Calu3 (cell line): ENCODE data around the gene RTL10. TPM values are rescaled to one million over a fixed set of nuclear protein-coding genes. Genes with fewer than 3 reads are reported as not detected.

Experiments used
- BruUV-seq: library from RNA; stranded (reverse); fragments of 400-500 nt; replicated peaks from 2 replicates; lab custom pipeline; 2021; lab: Mats Ljungman, UMichigan
- CTCF ChIA-PET: fragments of 300-600 bp; sonication (Branson Sonifier 250); formaldehyde crosslinking; loops from one replicate; lab custom pipeline; 2022; ENCODE audit warnings: antibody characterized with exemption; lab: Charles Lee
- DNase-seq: peaks from one replicate; pipeline ENCODE4 v3.0.0; 2022
- H3K27ac Mint-ChIP-seq: one replicate; pipeline ENCODE4 v1.8.0; 2022; ENCODE audit warnings: mixed read lengths; ENCODE audit not compliant: unreplicated experiment
- H3K27me3 Mint-ChIP-seq: one replicate; pipeline ENCODE4 v1.8.0; 2022; ENCODE audit warnings: mixed read lengths; ENCODE audit not compliant: unreplicated experiment
- H3K36me3 Mint-ChIP-seq: one replicate; pipeline ENCODE4 v1.8.0; 2022; ENCODE audit warnings: mild to moderate bottlenecking, moderate library complexity, mixed read lengths; ENCODE audit not compliant: insufficient read depth, unreplicated experiment
- H3K4me1 Mint-ChIP-seq: one replicate; pipeline ENCODE4 v1.8.0; 2022; ENCODE audit warnings: mild to moderate bottlenecking, low read depth, mixed read lengths; ENCODE audit not compliant: unreplicated experiment
- H3K4me3 Mint-ChIP-seq: one replicate; pipeline ENCODE4 v1.8.0; 2022; ENCODE audit warnings: mild to moderate bottlenecking, low read depth, moderate library complexity, mixed read lengths; ENCODE audit not compliant: unreplicated experiment
- H3K9me3 Mint-ChIP-seq: one replicate; pipeline ENCODE4 v1.8.0; 2022; ENCODE audit warnings: low read depth, mixed read lengths; ENCODE audit not compliant: unreplicated experiment
- intact Hi-C: fragments of 100-400 bp; cut with micrococcal nuclease; formaldehyde crosslinking; loops from one replicate; pipeline ENCODE4 v1.10.0; 2022; ENCODE audit not compliant: unreplicated experiment
- total RNA-seq: library from RNA; stranded (reverse); gene quantifications from 2 replicates; pipeline ENCODE4 v1.2.3, GENCODE V29; 2022
- TF ChIP-seq, protein P1 (sequence below): fragments of 200-600 bp; IDR thresholded peaks from one replicate; pipeline ENCODE4 v1.8.0; 2022; ENCODE audit warnings: antibody characterized with exemption; ENCODE audit not compliant: unreplicated experiment

The RTL10 gene
- total RNA-seq, 1 experiment from 2014 or later: 26.2 TPM

DNA sequence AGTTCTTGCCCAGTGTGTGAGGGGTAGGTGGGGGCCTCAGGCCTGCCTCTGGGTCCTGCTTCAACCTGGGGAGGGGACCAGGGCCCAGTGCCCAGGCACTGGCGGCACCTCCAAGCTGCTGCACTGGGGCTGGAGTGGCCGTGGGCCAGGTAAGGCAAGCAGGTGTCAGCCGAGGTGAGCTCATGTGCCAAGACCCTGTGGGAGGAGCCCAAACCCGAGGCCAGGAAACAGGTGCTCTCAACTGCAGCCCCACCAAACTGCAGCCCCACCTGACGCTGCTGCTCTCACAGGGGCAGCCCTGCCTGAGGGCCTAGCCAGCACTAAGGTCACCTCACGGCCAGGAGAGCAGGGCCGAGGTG lies 18.1 kb upstream of the RTL10 start:
- Mint-ChIP-seq H3K36me3 (peaks cover 4% of the 10 kb centered on the region), H3K27ac (no peak overlapping the region), H3K9me3 (no peaks in the 10 kb centered on the region), H3K27me3 (no peaks in the 10 kb centered on the region), H3K4me3 (no peak overlapping the region), H3K4me1 (no peaks in the 10 kb centered on the region)
- BruUV-seq: no TSS peak
- intact Hi-C loops: no loop called here
- DNase-seq: no peak
- CTCF ChIA-PET: no interaction called here
- TF ChIP-seq, protein P1, sequence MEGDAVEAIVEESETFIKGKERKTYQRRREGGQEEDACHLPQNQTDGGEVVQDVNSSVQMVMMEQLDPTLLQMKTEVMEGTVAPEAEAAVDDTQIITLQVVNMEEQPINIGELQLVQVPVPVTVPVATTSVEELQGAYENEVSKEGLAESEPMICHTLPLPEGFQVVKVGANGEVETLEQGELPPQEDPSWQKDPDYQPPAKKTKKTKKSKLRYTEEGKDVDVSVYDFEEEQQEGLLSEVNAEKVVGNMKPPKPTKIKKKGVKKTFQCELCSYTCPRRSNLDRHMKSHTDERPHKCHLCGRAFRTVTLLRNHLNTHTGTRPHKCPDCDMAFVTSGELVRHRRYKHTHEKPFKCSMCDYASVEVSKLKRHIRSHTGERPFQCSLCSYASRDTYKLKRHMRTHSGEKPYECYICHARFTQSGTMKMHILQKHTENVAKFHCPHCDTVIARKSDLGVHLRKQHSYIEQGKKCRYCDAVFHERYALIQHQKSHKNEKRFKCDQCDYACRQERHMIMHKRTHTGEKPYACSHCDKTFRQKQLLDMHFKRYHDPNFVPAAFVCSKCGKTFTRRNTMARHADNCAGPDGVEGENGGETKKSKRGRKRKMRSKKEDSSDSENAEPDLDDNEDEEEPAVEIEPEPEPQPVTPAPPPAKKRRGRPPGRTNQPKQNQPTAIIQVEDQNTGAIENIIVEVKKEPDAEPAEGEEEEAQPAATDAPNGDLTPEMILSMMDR: no peak

DNA sequence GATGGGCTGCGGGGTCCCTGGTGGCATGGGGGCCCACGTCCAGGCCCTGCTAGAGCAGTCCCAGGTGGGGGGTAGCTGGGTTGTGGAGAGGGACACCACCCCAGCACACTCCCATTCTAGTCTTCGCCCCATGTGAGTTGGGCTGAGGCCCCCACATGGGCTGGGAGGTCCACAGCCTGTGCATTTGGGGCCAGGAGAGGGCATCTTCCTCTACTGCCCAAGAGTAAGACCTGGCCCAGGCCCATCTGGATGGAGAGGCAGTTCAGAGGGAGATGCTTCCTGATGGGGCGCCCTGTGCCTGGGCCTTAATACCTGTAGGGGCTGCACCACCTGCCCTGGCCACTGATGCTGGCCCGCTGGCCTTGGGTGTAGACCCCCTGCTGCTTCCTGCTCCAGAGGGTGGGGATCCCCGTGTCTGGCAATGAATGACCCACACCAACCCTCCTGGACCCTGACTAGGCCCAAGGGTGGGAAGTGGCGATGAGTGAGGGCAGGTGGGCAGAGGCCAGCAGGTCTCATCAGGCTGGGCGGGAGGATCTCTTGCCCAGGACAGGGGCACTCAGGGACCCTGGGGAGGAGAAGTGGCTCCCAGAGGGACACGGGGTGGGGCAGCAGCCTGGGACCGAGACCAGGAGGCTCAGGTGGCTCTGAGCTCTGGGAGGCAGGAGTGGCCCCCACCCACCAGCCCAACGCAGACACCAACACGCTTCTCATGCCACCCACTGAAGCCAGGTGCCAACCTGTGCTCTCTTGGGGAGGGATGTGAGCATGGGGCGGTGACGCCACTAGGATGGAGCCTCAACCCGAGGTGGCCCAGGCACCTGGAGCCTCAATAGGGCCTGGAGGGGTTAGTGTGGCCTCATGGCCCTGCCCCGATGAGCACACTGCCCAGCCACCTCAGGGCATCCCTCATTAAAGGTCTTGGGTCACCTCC lies 17.4 kb upstream of the RTL10 start:
- H3K4me3 Mint-ChIP-seq: no peak overlapping the region
- TF ChIP-seq, protein P1: no peak
- no TSS peak for BruUV-seq

DNA sequence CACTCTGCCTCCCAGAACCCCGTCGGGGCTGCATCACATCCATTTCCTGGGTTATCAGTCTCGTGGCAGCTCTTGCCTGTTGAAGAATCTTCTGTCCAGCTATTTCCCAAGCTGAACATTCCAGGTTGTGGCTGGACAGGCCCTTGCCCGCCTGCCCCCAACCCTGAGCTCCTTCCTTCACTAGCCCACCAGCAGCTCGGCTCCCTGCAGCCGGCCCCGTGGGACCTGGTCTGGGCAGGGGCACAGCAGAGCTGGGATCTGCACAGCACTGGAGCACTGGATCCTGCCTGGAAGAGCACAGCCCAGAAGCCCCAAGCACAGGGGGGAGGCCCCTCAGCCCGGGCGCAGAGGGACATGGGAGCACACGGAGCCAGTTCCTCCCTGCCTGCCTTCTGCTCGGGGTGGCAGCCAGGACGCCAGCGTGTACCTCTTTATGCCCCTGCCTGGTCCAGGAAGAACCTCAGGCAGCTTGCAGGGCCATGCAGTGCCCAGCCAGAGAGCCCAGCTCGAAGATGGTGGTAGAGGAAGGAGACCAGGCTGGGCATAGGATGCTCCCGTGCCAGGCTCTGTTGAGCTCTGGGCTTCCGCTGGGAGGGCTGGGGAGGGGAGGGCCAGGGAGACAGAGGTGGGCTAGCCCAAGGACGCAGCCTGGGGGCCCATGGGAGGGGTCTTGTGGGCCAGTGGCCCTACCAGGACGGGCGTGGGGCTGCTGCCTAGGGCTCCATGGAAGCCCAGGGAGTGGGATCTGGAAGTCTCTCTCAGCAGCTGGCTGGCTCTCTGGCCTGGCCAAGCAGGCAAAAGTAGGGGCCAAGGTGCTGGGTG lies 16.6 kb upstream of the RTL10 start:
- BruUV-seq: no TSS peak
- TF ChIP-seq, protein P1: no peak
- no peaks in the 10 kb centered on the region for H3K27me3 Mint-ChIP-seq
- no peak overlapping the region for H3K4me3 Mint-ChIP-seq
- H3K9me3 Mint-ChIP-seq: no peaks in the 10 kb centered on the region
- intact Hi-C loops: no loop called here
- DNase-seq: no peak
- H3K36me3 Mint-ChIP-seq: peaks cover 4% of the 10 kb centered on the region
- no peaks in the 10 kb centered on the region for H3K4me1 Mint-ChIP-seq
- no peak overlapping the region for H3K27ac Mint-ChIP-seq
- CTCF ChIA-PET: interaction anchor here (0.6 kb wide), 1 partner anchor 24 kb away, joined by 7 read pairs; no protein-coding TSS in a partner anchor

More for the DNA sequence above, 17.4 kb upstream of the RTL10 start:
- Mint-ChIP-seq H3K4me1 (no peaks in the 10 kb centered on the region), H3K27me3 (no peaks in the 10 kb centered on the region), H3K9me3 (no peaks in the 10 kb centered on the region), H3K36me3 (peaks cover 4% of the 10 kb centered on the region), H3K27ac (no peak overlapping the region)
- intact Hi-C loops: no loop called here
- CTCF ChIA-PET: no interaction called here
- no peak for DNase-seq

DNA sequence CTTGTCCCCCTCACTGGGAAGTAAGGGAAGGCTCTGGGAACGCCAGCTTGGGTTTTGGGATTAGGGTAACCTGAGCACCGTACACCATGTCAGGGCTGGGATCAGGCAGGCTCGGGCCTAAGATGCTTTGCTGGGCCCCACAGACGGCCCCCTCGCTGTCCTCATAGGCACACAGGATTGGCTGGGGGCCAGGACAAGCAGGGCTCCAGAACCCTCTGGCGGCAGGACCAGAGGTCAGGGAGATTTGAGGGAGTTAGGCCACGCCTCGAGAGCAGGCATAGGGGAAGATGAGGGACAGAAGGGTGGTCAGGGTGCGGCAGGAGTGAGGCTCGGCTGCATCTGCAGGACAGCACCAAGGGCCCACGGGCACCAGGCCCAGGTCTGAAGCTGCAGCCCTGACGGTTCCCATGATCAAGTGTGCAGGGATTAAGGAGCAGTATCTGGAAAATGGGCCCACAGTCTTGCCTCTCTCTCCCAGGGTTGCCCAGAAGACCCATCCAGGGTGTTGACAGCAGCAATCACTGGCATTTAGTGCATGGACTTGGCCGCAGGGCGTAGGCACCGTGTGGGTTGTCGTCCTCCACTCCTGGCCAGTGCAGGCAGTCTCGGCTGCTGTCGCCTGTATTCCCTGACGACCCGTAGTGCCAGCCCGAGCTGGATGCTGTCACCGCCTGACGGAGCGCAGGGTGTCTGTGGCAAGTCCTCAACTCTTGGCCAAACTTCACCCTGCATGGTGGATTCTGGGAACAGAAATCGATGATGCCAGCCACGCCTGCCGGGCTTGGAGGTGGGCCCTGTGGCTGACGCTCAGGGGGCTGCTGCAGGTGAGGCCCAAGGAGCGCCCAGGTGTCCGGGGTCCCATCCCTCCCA lies 15.7 kb upstream of the RTL10 start:
- H3K4me1 Mint-ChIP-seq: no peaks in the 10 kb centered on the region
- peaks cover 4% of the 10 kb centered on the region for H3K36me3 Mint-ChIP-seq
- CTCF ChIA-PET: no interaction called here
- no peaks in the 10 kb centered on the region for H3K9me3 Mint-ChIP-seq
- no peak overlapping the region for H3K27ac Mint-ChIP-seq
- DNase-seq: no peak
- no TSS peak for BruUV-seq
- intact Hi-C loops: no loop called here
- no peak overlapping the region for H3K4me3 Mint-ChIP-seq
- no peaks in the 10 kb centered on the region for H3K27me3 Mint-ChIP-seq
- TF ChIP-seq, protein P1: no peak
